Transverse colon (tissue), 4 donors: ENCODE data around the gene POTEI.
"Not testable (repeated sequence)": the region's sequence is repeated elsewhere in the genome, so short reads cannot be mapped to it uniquely, and the experiment has no call there.

Source experiments
- CTCF ChIP-seq, 5 experiments: fragments of 200-600 bp in 3 of 5; fragments of 450-650 bp in 2 of 5; sonication (generic) in 3 of 5; IDR thresholded peaks; 1 replicate in 2 of 5; 2 replicates in 3 of 5; pipeline ENCODE4 v1.5.1; 2016 to 2017; ENCODE audit warnings: antibody characterized with exemption in 5 of 5, inconsistent platforms in 3 of 5, mild to moderate bottlenecking in 2 of 5, moderate library complexity in 1 of 5
- POLR2A ChIP-seq: fragments of 450-650 bp; IDR thresholded peaks from one replicate; pipeline ENCODE4 v1.6.1; 2016; ENCODE audit warnings: antibody characterized with exemption, mild to moderate bottlenecking, moderate library complexity
- POLR2AphosphoS5 ChIP-seq, 3 donors: sonication (generic); formaldehyde crosslinking; IDR thresholded peaks; one replicate each; pipeline ENCODE4 v1.6.1; 2016; ENCODE audit warnings: antibody characterized with exemption in 3 of 3

- not testable (repeated sequence) for TF ChIP-seq CTCF (IDR thresholded peaks at IDR 0.05); POLR2A; POLR2AphosphoS5 (IDR thresholded peaks at IDR 0.05)
Observed at GRCh38 chr2:130418845-130419244, 90.3 kb downstream of the POTEI start.
